ENCODE measurements around the gene SLAMF1.

The SLAMF1 gene

DNA sequence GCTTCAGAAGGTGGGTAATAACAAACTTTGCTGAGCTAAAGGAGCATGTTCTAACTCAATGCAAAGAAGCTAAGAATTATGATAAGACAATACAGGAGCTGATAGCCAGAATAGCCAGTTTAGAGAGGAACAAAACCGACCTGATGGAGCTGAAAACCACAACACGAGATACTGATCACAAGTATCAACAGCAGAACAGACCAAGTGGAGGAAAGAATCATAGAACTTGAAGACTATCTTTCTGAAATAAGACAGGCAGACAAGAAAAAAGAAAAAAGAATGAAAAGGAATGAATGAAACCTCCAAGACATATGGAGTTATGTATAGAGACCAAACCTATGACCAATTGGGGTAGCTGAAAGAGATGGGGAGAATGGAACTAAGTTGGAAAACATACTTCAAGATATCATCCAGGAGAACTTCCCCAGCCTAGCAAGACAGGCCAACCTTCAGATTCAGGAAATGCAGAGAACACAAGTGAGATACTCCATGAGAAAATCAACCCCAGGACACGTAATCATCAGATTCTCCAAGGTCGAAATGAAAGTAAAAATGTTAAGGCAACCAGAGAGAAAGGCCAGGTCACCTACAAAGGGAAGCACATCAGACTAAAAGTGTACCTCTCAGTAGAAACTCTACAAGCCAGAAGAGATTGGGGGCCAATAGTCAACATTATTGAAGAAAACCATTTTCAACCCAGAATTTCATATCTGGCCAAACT lies 88.0 kb downstream of the SLAMF1 start:
- no peak for DNase-seq

All from EL (cell line).